ENCODE data around the gene SCPEP1. TPM values are rescaled to one million over a fixed set of nuclear protein-coding genes. Genes with fewer than 3 reads are reported as not detected.

SCPEP1 gene
- total RNA-seq, 1 experiment from 2014 or later = 51.4 TPM

DNA sequence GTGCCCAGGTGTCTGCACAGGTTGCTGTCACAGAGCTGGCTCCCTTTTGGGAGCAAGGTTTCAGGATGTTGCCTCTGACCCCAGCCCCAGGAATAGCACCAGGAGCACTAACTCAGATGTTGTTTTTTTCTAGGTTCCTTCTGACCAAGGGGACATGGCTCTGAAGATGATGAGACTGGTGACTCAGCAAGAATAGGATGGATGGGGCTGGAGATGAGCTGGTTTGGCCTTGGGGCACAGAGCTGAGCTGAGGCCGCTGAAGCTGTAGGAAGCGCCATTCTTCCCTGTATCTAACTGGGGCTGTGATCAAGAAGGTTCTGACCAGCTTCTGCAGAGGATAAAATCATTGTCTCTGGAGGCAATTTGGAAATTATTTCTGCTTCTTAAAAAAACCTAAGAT lies 28.1 kb downstream of the SCPEP1 start:
- ChIA-PET CTCF (interaction anchor here (0.5 to 1.1 kb wide), 4 partner anchors 10 to 59 kb away, joined by 3 to 6 read pairs (median 4); no protein-coding TSS in a partner anchor), POLR2A (interaction anchor here (0.7 to 1.2 kb wide), 3 partner anchors 16 to 1247 kb away, joined by 3 read pairs; no protein-coding TSS in a partner anchor)
- H3K27ac Mint-ChIP-seq (ENCODE audit: low read depth, unreplicated experiment) = no peak overlapping the region
- H3K4me3 Mint-ChIP-seq (ENCODE audit: unreplicated experiment) = no peak overlapping the region
- H3K4me1 Mint-ChIP-seq (ENCODE audit: insufficient read depth, unreplicated experiment) = peaks cover 17% of the 10 kb centered on the region
- H3K9me3 Mint-ChIP-seq (ENCODE audit: unreplicated experiment) = no peaks in the 10 kb centered on the region
- TF ChIP-seq, protein P1, sequence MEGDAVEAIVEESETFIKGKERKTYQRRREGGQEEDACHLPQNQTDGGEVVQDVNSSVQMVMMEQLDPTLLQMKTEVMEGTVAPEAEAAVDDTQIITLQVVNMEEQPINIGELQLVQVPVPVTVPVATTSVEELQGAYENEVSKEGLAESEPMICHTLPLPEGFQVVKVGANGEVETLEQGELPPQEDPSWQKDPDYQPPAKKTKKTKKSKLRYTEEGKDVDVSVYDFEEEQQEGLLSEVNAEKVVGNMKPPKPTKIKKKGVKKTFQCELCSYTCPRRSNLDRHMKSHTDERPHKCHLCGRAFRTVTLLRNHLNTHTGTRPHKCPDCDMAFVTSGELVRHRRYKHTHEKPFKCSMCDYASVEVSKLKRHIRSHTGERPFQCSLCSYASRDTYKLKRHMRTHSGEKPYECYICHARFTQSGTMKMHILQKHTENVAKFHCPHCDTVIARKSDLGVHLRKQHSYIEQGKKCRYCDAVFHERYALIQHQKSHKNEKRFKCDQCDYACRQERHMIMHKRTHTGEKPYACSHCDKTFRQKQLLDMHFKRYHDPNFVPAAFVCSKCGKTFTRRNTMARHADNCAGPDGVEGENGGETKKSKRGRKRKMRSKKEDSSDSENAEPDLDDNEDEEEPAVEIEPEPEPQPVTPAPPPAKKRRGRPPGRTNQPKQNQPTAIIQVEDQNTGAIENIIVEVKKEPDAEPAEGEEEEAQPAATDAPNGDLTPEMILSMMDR (IDR thresholded peaks at IDR 0.05; ENCODE audit: unreplicated experiment) = no peak
- no peaks in the 10 kb centered on the region for H3K27me3 Mint-ChIP-seq (ENCODE audit: insufficient read depth, unreplicated experiment)
- no TSS peak for BruUV-seq (replicated peaks)
- H3K36me3 Mint-ChIP-seq (ENCODE audit: insufficient read depth, unreplicated experiment) = peaks cover 32% of the 10 kb centered on the region
- DNase-seq (ENCODE audit: unreplicated experiment) = no peak
- intact Hi-C loops (cut with micrococcal nuclease) = no loop called here

DNA sequence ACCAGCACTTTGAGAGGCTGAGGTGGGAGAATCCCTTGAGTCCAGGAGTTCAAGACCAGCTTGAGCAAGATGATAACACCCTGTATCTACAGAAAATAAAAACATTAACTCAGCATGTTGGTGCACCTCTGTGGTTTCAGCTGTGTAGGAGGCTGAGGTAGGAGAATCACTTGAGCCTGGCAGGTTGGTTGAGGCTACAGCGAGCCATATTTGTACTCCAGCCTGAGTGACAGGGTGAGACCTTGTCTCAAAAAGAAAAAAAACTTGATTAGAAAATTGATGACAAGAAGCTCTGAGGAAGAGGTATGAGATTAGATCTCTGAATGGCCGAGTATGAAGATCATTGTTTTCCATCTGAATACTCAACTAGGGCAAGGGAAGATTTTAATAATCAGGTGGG lies 31.0 kb downstream of the SCPEP1 start:
- H3K4me1 Mint-ChIP-seq (ENCODE audit: insufficient read depth, unreplicated experiment) = peaks cover 6% of the 10 kb centered on the region
- no peaks in the 10 kb centered on the region for H3K9me3 Mint-ChIP-seq (ENCODE audit: unreplicated experiment)
- no peak overlapping the region for H3K27ac Mint-ChIP-seq (ENCODE audit: low read depth, unreplicated experiment)
- ChIA-PET CTCF (interaction anchor here (0.6 to 3.8 kb wide), 15 partner anchors 12 to 941 kb away, joined by 3 to 9 read pairs (median 4); partner anchors contain the start of genes AKAP1 and COIL), POLR2A (interaction anchor here (1.6 to 3.3 kb wide), 3 partner anchors 12 to 30 kb away, joined by 4 to 29 read pairs (median 13); partner anchors contain the start of gene SCPEP1)
- intact Hi-C loops (cut with micrococcal nuclease) = no loop called here
- H3K27me3 Mint-ChIP-seq (ENCODE audit: insufficient read depth, unreplicated experiment) = no peaks in the 10 kb centered on the region
- TF ChIP-seq, protein P1 (IDR thresholded peaks at IDR 0.05; ENCODE audit: unreplicated experiment) = no peak
- no peak for DNase-seq (ENCODE audit: unreplicated experiment)
- peaks cover 24% of the 10 kb centered on the region for H3K36me3 Mint-ChIP-seq (ENCODE audit: insufficient read depth, unreplicated experiment)
- no TSS peak for BruUV-seq (replicated peaks)
- H3K4me3 Mint-ChIP-seq (ENCODE audit: unreplicated experiment) = no peak overlapping the region

DNA sequence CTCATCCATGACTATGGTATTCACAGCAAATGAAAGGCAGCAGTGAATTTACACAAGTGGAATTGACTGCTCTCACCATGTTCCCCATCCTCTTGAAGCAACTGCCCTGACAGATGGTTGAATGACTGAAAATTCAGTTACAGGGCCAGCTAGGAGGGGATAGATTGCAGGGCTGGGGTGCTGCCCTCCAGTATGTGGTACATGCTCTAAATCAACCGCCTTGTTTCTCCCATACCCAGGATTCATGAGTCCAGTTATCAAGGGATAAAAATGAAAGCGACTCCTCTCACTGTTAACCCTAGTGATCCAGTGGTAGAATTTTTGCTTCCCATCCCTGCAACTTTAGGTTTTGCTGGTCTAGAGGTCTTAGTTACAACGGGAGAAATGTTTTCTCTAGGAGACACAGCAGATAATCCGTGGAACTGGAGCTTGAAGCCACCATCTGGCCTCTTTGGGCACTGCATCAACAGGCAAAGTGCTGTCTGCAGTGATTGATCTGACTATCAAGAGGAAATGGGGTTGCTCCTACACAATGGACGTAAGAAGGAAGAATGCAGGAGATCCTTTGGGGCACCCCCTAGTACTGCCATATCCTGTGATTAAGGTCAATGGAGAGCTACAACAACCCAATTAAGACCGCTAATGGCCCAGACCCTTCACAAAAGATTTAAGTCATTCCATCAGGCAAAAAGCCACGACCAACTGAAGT lies 32.0 kb downstream of the SCPEP1 start:
- Mint-ChIP-seq H3K27me3 (ENCODE audit: insufficient read depth, unreplicated experiment) (no peaks in the 10 kb centered on the region), H3K4me3 (ENCODE audit: unreplicated experiment) (no peak overlapping the region), H3K36me3 (ENCODE audit: insufficient read depth, unreplicated experiment) (peaks cover 21% of the 10 kb centered on the region), H3K27ac (ENCODE audit: low read depth, unreplicated experiment) (no peak overlapping the region), H3K9me3 (ENCODE audit: unreplicated experiment) (no peaks in the 10 kb centered on the region), H3K4me1 (ENCODE audit: insufficient read depth, unreplicated experiment) (peaks cover 6% of the 10 kb centered on the region)
- DNase-seq (ENCODE audit: unreplicated experiment) = peak; percentile 68
- TF ChIP-seq, protein P1 (IDR thresholded peaks at IDR 0.05; ENCODE audit: unreplicated experiment) = peak; percentile 76
- POLR2A ChIA-PET = interaction anchor here (0.9 to 3.3 kb wide), 8 partner anchors 11 to 75 kb away, joined by 3 to 29 read pairs (median 4); partner anchors contain the start of genes AKAP1 and SCPEP1
- no TSS peak for BruUV-seq (replicated peaks)
- intact Hi-C loops (cut with micrococcal nuclease) = loop anchor here (1.0 kb wide), 1 partner anchor 191 kb away; no protein-coding TSS in a partner anchor
- CTCF ChIA-PET = interaction anchor here (0.6 to 3.8 kb wide), 29 partner anchors 9 to 112 kb away, joined by 3 to 9 read pairs (median 4); partner anchors contain the start of genes AKAP1 and COIL

DNA sequence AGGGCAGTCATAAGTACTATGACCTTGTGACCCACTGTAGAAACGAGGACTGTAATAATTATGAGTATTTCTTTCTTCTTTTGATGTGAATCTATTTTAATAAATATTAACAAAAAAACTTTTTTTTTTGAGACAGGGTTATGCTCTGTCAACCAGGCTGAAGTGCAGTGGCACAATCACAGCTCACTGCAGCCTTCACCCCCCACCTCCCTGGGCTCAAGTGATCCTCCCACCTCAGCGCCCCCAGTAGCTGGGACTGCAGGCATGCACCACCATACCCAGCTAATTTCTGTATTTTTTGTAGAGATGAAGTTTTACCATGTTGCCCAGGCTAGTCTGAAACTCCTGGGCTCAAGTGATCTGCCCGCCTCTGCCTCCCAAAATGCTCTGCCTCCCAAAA lies 32.6 kb downstream of the SCPEP1 start:
- no TSS peak for BruUV-seq (replicated peaks)
- POLR2A ChIA-PET = interaction anchor here (0.7 to 3.3 kb wide), 10 partner anchors 10 to 74 kb away, joined by 3 to 29 read pairs (median 4); partner anchors contain the start of genes AKAP1 and SCPEP1

More for the DNA sequence above, 32.6 kb downstream of the SCPEP1 start:
- peaks cover 15% of the 10 kb centered on the region for H3K36me3 Mint-ChIP-seq (ENCODE audit: insufficient read depth, unreplicated experiment)
- intact Hi-C loops (cut with micrococcal nuclease) = loop anchor here (1.0 kb wide), 1 partner anchor 191 kb away; no protein-coding TSS in a partner anchor
- H3K4me3 Mint-ChIP-seq (ENCODE audit: unreplicated experiment) = no peak overlapping the region
- DNase-seq (ENCODE audit: unreplicated experiment) = no peak
- peaks cover 6% of the 10 kb centered on the region for H3K4me1 Mint-ChIP-seq (ENCODE audit: insufficient read depth, unreplicated experiment)
- CTCF ChIA-PET = interaction anchor here (0.6 to 3.8 kb wide), 28 partner anchors 9 to 889 kb away, joined by 3 to 9 read pairs (median 4); partner anchors contain the start of genes AKAP1 and COIL
- H3K9me3 Mint-ChIP-seq (ENCODE audit: unreplicated experiment) = no peaks in the 10 kb centered on the region
- H3K27ac Mint-ChIP-seq (ENCODE audit: low read depth, unreplicated experiment) = no peak overlapping the region
- H3K27me3 Mint-ChIP-seq (ENCODE audit: insufficient read depth, unreplicated experiment) = no peaks in the 10 kb centered on the region
- TF ChIP-seq, protein P1 (IDR thresholded peaks at IDR 0.05; ENCODE audit: unreplicated experiment) = no peak
